OCI-LY3 (cell line): Measurements from ENCODE around the gene FRMD4A.

Experiments
- H2AFZ ChIP-seq: fragments of 200-600, 300-600 bp; shearing (Covaris generic); 2 replicates; pipeline ENCODE4 v1.6.0; 2014; ENCODE audit warnings: antibody characterized with exemption, low read depth, low read length
- H3K27ac ChIP-seq: fragments of 200-600, 300-600 bp; sonication (generic); 2 replicates; pipeline ENCODE4 v1.5.1; 2014; ENCODE audit warnings: mild to moderate bottlenecking, low read length, moderate library complexity, mixed read lengths
- H3K27me3 ChIP-seq: fragments of 200-600, 300-600 bp; sonication (generic); 2 replicates; pipeline ENCODE4 v1.6.1; 2014; ENCODE audit warnings: low read depth, low read length, mixed read lengths
- H3K36me3 ChIP-seq: fragments of 200-600, 300-600 bp; sonication (generic); replicated peaks from 2 replicates; pipeline ENCODE3; 2014; ENCODE audit warnings: low read depth, low read length, mixed read lengths
- H3K4me1 ChIP-seq: fragments of 300-600, 200-600 bp; sonication (generic); 2 replicates; pipeline ENCODE4 v1.6.1; 2014; ENCODE audit warnings: low read length, mixed read lengths
- H3K4me2 ChIP-seq: fragments of 200-600, 300-600 bp; sonication (generic); 2 replicates; pipeline ENCODE4 v1.6.1; 2014; ENCODE audit warnings: low read length, mixed read lengths
- H3K4me3 ChIP-seq: fragments of 300-600, 200-600 bp; sonication (generic); 2 replicates; pipeline ENCODE4 v1.5.1; 2014; ENCODE audit warnings: antibody characterized with exemption, mild to moderate bottlenecking, low read length, moderate library complexity
- H3K79me2 ChIP-seq: fragments of 300-600, 200-600 bp; shearing (Covaris generic); 2 replicates; pipeline ENCODE4 v1.6.1; 2014; ENCODE audit warnings: mild to moderate bottlenecking, low read length, mixed read lengths
- H3K9ac ChIP-seq: fragments of 300-600, 200-600 bp; shearing (Covaris generic); 2 replicates; pipeline ENCODE4 v1.6.0; 2014; ENCODE audit warnings: mild to moderate bottlenecking, low read length, moderate library complexity
- H3K9me3 ChIP-seq: fragments of 200-600, 300-600 bp; shearing (Covaris generic); 2 replicates; pipeline ENCODE4 v1.6.1; 2014; ENCODE audit warnings: low read length, mixed read lengths; ENCODE audit not compliant: insufficient read depth
- H4K20me1 ChIP-seq: fragments of 200-600, 300-600 bp; sonication (generic); 2 replicates; pipeline ENCODE4 v1.6.1; 2016; ENCODE audit warnings: low read length, mixed read lengths; ENCODE audit not compliant: insufficient read depth
- EZH2phosphoT487 ChIP-seq: fragments of 200-600 bp; shearing (Covaris generic); IDR thresholded peaks from 2 replicates; pipeline ENCODE4 v1.6.1; 2018; ENCODE audit warnings: antibody characterized with exemption, mixed run types, low read depth
- TF ChIP-seq, protein P1 (sequence below): fragments of 200-600, 300-600 bp; sonication (generic); IDR thresholded peaks from 2 replicates; pipeline ENCODE4 v1.5.1; 2014; ENCODE audit warnings: antibody characterized with exemption, low read length, low read depth

Gene FRMD4A

DNA sequence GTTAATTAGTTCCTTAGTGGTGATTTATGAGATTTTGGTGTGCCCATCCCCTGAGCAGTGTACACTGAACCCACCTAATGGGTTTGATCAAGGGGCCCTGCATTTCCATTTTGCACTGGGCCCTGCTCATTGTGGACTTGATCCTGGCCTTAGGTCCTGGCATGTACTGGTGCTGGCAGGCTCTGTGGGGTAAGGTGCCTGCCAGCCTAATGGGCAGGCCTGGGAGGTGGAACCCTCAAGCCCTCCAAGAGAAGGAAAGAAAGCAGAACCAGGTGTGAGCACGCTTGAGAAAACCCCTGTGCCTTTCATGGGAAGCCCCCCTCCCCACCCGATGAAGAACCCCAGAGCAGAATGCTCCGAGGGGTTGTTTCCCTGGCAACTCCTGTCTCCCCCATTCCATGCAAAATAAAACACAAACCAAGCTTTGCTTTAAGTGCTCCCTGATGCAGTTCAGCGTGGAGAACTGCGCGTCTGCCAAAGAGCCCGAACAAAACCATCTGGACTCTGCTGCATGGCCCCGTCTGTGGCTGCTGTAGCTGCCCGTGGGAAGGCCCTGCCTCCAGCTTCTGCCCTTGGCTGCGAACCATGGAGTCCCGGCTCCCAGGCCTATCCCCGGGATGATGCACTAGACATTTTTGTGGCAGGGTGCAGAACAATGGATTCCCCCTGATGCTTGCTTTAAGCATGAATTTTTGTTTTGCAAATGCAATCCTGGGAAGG, 620.6 kb downstream of the FRMD4A start:
- H3K4me1 ChIP-seq = peaks cover 61% of the 10 kb centered on the region
- H4K20me1 ChIP-seq = no peaks in the 10 kb centered on the region
- no peaks in the 10 kb centered on the region for H3K9me3 ChIP-seq
- H3K79me2 ChIP-seq = peaks cover 36% of the 10 kb centered on the region
- H3K9ac ChIP-seq = no peak overlapping the region
- no peak overlapping the region for H3K4me2 ChIP-seq
- H2AFZ ChIP-seq = no peak overlapping the region
- no peak overlapping the region for H3K27ac ChIP-seq
- no peaks in the 10 kb centered on the region for H3K36me3 ChIP-seq
- H3K4me3 ChIP-seq = no peak overlapping the region
- TF ChIP-seq EZH2phosphoT487 = no peak
- TF ChIP-seq, protein P1, sequence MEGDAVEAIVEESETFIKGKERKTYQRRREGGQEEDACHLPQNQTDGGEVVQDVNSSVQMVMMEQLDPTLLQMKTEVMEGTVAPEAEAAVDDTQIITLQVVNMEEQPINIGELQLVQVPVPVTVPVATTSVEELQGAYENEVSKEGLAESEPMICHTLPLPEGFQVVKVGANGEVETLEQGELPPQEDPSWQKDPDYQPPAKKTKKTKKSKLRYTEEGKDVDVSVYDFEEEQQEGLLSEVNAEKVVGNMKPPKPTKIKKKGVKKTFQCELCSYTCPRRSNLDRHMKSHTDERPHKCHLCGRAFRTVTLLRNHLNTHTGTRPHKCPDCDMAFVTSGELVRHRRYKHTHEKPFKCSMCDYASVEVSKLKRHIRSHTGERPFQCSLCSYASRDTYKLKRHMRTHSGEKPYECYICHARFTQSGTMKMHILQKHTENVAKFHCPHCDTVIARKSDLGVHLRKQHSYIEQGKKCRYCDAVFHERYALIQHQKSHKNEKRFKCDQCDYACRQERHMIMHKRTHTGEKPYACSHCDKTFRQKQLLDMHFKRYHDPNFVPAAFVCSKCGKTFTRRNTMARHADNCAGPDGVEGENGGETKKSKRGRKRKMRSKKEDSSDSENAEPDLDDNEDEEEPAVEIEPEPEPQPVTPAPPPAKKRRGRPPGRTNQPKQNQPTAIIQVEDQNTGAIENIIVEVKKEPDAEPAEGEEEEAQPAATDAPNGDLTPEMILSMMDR = no peak
- no peaks in the 10 kb centered on the region for H3K27me3 ChIP-seq

DNA sequence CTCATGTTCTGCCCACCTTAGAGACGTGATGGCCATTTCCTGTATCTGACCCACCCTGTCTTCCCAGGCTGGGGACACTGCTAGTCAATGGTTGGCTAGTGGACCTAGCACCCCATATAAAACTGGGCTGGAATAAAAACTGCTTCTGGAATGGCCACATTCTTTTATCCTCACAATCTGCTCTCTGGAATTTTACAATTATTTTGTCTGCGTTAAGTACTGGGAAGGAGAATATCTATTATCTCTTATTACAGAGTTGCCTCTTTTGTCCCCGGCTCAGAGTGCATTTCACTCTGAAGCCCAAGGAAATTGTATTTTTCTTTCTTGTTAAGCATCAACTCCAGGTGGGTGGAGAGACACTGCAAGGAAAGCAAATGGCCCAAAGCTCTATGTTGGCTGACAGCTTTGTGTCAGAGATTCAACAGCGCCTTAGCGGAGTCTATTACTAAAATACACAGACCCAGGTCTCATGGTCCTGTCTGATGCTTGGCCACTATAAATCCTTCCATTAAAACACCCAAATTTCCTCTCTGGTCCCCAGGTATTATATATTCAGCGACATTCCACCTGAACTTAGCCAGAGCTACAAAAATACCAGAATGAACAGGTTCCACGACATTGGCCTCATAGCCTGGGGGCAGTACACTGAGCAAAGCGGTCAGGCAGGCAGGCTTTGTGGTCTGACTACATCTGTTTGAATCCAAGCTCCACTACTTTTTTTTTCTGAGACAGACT, 622.3 kb downstream of the FRMD4A start:
- H3K27me3 ChIP-seq = no peaks in the 10 kb centered on the region
- no peak for TF ChIP-seq EZH2phosphoT487
- TF ChIP-seq, protein P1 = no peak
- peak overlapping the region; percentile 94 for H3K4me2 ChIP-seq
- H3K36me3 ChIP-seq = peaks cover 1% of the 10 kb centered on the region
- peak overlapping the region; percentile 100 for H3K9ac ChIP-seq
- H4K20me1 ChIP-seq = no peaks in the 10 kb centered on the region
- H3K79me2 ChIP-seq = peaks cover 53% of the 10 kb centered on the region
- peaks cover 69% of the 10 kb centered on the region for H3K4me1 ChIP-seq
- no peaks in the 10 kb centered on the region for H3K9me3 ChIP-seq
- H3K4me3 ChIP-seq = peak overlapping the region; percentile 100
- H2AFZ ChIP-seq = no peak overlapping the region
- peak overlapping the region; percentile 97 for H3K27ac ChIP-seq

DNA sequence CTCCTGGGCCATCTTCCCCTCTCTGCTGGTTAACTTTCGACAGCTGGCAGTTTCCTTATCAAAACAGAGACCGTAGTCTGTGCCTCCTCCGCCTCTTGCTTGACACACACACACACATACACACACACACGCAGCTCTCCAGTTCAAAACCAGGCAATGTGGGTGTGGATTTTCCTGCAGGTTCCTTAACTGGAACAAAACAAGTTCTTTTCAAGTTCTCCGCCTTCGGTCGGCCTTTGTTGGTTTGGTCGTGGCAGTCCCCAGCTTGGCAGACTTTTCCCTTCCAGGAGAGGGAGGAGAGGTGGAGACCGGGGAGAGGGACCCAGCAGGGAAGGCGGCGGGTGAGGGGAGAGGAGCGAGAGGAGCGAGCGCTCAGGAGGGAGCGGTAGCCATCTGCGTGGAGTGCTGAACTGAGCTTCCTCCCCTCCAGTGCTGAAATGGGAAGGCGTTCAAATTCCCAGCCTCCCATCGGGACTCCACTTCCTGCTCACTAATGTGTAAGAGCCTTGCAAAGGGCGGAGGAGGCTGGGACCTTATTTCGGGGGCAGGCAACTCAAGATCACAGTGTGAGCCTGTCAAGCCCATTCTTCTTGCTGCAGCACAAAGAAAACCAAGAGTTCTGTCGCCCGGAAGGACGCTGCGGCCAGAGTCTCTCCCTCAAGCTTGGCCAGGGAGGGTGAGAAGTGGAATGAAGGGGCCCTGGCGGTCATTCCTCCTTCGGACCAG, 623.4 kb downstream of the FRMD4A start:
- no peaks in the 10 kb centered on the region for H3K27me3 ChIP-seq
- peak overlapping the region; percentile 100 for H3K4me3 ChIP-seq
- H4K20me1 ChIP-seq = no peaks in the 10 kb centered on the region
- no peaks in the 10 kb centered on the region for H3K9me3 ChIP-seq
- peaks cover 11% of the 10 kb centered on the region for H3K36me3 ChIP-seq
- H3K9ac ChIP-seq = peak overlapping the region; percentile 100
- peak overlapping the region; percentile 97 for H3K27ac ChIP-seq
- no peak for TF ChIP-seq EZH2phosphoT487
- TF ChIP-seq, protein P1 = no peak
- 0 out of 2 replicates have a peak overlapping the region, but pooled peaks have one; percentile 48 for H2AFZ ChIP-seq
- peaks cover 71% of the 10 kb centered on the region for H3K4me1 ChIP-seq
- peak overlapping the region; percentile 94 for H3K4me2 ChIP-seq
- H3K79me2 ChIP-seq = peaks cover 64% of the 10 kb centered on the region

DNA sequence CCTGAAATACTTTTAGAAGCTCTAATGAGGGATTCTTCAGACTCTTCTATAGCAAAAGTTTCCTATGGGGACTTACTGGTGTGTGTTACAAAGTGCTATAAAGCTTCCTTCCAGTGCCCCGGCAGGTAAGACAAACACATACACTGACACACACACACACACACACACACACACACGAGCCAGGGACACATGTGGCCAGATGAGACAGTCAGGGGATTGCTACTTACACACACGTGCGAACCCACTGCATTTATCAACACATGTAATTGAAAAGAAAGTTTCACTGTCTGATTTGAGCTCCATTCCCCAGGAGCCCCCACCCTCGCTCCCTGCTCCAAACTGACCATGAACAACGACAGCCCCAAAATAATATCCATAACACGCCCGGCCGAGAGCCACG, 624.1 kb downstream of the FRMD4A start:
- H2AFZ ChIP-seq = no peak overlapping the region

More for the DNA sequence above, 624.1 kb downstream of the FRMD4A start:
- Histone ChIP-seq H3K4me2 (peak overlapping the region; percentile 94), H3K4me1 (peaks cover 64% of the 10 kb centered on the region), H3K9ac (peak overlapping the region; percentile 100), H3K36me3 (peaks cover 13% of the 10 kb centered on the region), H3K4me3 (peak overlapping the region; percentile 100), H3K79me2 (peaks cover 71% of the 10 kb centered on the region), H4K20me1 (no peaks in the 10 kb centered on the region), H3K27me3 (no peaks in the 10 kb centered on the region), H3K27ac (peak overlapping the region; percentile 97), H3K9me3 (no peaks in the 10 kb centered on the region)
- TF ChIP-seq, protein P1 = no peak
- TF ChIP-seq EZH2phosphoT487 = no peak
